Measurements from ENCODE around the gene KISS1R.

The KISS1R gene

DNA sequence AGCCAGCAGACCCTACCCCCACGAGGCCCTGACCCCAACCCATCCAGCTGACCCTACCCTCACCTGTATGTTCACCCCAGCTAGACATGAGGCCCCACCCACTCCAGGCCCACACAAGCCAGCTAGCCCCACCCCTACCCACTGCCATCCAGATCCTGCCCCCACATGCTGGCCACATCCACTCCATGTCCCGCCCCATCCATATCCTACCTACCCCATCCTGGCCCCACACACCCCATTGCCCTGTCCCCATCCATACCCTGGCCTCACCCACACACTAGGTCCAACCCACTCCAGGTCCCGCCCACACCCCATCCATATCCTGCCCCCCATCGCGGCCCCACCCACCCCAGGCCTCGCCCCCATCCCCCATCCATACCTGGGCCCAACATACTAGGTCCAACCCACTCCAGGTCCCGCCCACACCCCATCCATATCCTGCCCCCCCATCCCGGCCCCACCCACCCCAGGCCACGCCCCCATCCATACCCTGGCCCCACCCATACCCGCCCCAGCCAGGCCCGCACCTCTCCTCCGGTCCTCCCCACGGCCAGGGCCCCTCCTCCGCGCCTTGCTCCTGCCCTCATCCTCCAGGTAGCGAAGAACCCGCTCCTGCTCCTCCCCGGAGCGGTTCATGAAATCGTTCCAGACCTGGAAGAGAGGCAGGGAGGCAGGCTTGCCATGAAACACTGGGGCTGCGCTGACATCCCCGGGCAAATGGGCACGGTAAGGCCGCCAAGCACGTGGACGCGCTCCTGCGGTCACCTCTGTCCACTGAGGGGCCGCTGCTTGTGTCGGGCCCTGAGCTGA lies 16.6 kb upstream of the KISS1R start:
- DNase-seq = no peak

GRCh38 chr19:901216-902092 lies 15.7 kb upstream of the KISS1R start:
- no peak for DNase-seq

- DNase-seq = no peak
Observed at GRCh38 chr19:902093-902370, 15.1 kb upstream of the KISS1R start.

DNA sequence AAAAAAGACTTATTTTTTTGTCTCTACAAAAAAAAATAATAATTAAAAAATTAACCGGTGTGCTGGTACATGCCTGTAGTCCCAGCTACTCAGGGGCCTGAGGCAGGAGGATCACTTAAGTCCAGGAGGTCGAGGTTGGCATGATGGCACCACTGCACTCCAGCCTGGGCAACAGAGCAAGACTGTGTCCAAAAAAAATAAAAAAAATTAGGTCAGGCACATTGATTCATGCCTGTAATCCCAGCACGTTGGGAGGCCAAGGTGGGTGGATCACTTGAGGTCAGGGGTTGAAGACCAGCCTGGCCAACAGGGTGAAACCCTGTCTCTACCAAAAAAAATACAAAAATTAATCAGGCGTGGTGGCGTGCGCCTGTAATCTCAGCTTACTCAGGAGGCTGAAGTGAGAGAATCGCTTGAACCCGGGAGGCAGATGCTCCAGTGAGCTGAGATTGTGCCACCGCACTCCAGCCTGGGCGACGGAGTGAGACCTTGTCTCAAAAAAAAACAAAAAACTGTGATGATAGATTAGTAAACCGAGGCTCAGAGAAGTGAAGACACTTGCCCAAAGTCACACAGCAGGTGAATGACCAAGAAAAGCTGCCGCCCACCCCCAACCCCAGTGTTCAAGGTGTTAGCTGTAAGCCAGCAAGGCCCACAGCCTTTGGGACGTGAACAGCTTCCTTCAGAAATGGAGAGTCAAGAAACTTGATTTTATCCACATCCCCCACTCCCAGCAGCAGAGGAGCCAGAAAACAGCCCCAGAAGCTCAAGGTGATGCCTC lies 14.5 kb upstream of the KISS1R start:
- no peak for DNase-seq

DNA sequence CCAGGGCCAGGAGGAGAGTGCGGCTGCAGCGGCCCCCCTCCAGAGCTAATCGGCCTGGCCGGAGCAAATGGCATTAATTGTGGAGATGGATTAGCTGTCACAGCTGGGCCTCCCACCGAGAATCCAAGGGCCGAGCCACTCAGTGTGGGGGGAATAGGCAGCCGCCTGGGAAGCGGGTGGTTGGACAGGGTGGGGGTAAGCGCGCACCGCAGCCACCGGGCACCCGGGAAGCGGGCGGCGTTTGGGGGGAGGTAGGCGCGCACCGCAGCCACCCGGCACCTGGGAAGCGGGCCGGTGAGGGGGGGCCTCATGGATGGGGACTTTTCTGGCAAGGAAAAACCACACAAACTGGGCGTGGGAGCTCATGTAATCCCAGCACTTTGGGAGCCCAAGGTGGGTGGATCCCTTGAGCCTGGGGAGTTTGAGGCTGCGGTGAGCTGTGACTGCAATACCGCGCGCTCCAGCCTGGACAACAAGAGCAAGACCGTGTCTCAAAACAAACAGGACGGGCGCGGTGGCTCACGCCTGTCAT lies 13.8 kb upstream of the KISS1R start:
- no peak for DNase-seq

- no peak for DNase-seq
Observed at GRCh38 chr19:904545-904944, 12.6 kb upstream of the KISS1R start.

GRCh38 chr19:906480-906879 lies 10.7 kb upstream of the KISS1R start:
- no peak for DNase-seq

GRCh38 chr19:907183-907853 lies 9.8 kb upstream of the KISS1R start:
- peak; percentile 68 for DNase-seq

DNA sequence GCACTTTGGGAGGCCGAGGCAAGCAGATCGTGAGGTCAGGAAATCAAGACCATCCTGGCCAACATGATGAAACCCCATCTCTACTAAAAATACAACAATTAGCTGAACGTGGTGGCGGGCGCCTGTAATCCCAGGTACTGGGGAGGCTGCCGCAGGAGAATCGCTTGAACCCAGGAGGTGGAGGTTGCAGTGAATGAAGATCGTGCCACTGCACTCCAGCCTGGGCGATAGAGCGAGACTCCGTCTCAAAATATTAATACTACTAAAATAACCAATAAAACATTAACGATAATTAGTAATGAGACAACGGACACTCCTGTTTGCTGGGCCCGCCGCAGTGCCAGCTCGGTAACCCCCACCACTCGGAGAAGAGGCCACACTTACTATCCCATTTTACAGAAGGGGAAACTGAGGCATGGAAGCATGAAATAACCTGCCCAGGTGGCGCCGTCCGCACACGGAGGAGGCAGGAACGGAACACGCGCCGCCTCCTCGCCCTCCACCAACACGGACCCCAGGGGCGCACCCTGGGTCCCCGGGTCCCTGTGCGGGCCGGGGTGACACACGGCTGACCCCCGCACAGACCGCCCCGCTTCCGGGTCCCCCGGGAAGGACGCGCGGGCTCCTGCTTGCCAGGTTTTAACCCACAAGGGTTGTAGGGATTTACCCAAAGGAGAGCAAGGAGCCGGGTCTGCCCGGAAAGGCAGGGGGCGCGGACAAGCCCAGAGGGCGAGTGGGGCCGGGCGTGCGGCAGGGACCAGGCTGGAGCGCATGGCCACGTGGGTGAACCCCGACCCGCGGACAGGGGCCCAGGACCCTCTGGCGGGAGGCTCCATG lies 5.7 kb upstream of the KISS1R start:
- no peak for DNase-seq

DNA sequence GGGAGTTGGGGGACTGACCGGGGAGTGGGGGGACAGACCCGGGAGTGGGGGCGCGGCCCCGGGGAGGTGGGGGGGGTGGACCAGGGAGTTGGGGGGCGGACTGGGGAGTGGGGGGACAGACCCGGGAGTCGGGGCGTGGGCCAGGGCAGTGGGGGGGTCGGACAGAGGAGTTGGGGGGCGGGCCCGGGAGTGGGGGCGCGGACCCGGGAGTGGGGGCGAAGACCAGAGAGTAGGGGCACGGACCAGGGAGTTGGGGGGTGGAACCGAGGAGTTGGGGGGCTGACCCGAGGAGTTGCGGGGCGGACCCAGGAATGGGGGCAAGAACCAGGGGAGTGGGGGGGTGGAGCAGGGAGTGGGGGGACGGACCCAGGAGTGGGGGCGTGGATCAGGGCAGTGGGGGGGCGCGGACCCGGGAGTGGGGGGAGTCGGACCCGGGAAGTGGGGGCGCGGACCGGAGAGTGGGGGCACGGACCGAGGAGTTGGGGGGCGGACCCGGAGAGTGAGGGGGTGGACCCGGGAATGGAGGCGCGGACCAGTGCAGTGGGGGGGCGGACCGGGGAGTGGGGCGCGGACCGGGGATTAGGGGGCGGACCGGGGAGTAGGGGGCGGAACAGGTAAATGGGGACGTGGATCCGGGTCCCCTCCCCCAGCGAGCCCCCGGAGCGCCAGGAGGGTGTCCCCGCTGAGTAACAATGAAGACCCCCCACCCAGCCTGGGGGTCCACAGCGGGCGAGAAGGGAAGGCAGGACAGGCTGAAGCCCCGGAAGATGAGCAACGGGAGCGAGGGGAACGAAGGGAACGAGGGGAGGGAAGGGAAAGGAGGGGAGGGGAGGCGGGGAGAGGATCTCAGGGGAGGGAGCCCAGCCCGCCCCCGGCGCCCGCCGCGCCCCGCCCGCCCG lies 4.7 kb upstream of the KISS1R start:
- peak; percentile 64 for DNase-seq

- peak; percentile 90 for DNase-seq
Observed at GRCh38 chr19:913080-913748, 3.9 kb upstream of the KISS1R start, which contains the start of gene R3HDM4. TSS of gene R3HDM4 (minus strand) at chr19:913219. CDS start at chr19:913157, 62 bp downstream.

DNA sequence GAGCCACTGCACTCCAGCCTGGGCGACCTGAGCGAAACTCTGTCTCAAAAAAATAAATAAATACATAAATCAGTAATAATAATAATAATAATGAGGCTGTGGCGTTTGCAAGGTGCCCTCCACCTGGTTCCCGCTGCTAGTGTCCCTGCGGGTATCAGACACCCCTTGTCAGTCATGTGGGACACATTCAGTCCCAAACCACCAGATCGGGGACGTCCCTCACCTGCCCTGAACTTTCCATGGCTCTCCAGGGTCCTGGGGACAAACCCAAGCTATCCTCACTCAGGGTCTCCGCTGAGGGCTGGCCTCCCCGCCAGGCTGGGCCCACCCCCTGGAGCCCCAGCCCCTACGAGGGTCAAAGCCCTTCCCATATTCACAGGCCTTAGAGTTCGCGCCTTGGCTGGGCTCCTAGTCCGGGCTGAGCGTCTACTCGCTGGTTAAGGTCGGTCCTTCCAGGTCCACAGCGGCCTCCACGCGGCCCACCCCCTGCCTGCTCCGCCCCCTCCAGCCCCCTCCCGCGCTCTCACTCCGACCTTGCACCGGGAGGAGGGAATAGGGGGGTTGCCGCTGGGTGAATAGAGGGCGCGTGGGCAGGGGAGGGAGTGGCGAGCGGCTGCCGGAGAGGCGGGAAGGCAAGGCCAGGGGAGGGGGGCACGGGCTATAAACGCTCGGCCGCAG lies 349 bp upstream of the KISS1R start:
- DNase-seq = peak; percentile 52

DNA sequence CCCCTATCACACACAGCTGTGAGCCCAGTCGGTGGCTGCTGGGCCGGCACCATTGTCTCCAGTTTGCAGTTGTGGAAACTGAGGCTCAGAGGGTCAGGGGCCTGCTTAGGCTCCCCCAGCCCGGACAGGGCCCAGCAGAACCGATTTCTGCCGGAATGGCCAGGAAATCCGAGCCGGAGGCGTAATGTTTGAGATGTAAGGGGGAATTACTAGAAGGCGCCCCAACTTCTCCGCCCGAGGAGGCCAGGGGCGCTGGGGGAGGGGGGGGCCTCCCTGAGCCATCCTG lies 962 bp downstream of the KISS1R start:
- no peak for DNase-seq

DNA sequence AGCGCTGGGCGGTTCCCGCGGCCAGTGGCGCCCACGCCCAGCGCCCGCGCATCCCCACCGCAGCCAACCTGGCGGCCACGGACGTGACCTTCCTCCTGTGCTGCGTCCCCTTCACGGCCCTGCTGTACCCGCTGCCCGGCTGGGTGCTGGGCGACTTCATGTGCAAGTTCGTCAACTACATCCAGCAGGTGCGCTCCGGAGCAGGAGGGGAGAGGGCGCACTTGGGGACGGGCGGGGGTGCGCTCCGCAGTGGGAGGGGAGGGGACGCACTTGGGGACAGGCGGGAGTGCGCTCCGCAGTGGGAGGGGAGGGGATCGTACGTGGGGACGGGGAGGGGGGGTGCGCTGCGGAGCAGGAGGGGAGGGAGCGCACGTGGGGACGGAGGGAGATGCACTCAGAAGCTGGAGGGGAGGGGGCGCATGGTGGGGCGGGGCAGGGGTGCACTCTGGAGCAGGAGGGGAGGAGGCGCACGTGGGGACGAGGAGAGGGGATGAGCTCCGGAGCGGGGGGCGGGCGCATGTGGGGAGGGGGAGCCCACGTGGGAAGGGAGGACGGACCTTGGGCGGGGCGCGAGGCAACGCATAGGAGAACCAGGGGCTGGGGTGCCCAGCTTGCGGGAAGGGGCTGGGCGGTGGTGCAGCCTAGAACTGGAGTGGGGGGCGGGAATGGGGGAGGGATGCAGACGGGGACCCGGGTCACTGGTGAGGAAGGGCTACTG lies 1.5 kb downstream of the KISS1R start:
- DNase-seq = no peak

- DNase-seq = no peak
Observed at GRCh38 chr19:919199-920050, 2.3 kb downstream of the KISS1R start.

- DNase-seq = no peak
Observed at GRCh38 chr19:920051-920864, 3.1 kb downstream of the KISS1R start.

DNA sequence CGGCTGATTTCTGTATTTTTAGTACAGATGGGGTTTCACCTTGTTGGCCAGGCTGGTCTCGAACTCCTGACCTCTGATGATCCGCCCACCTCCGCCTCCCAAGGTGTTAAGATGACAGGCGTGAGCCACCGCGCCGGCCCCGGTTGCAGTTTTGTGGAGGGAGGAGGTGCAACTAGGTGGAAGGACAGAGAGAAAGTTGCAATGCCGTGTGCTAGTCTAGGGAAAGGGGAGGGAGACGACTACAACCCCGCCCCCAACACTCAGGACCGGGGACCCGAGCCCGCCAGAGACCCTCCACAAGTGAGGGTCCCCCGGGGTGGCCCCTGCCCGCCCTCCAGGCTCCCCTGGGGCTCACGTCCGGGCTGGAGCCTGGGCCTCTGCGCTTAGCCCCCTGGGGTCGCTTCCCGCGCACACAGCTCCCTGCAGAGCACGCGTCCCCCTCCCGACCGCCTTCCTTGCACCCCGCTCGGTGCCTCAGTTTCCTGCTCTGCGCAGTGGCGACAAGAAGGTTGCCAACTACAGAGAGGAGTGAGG lies 7.5 kb downstream of the KISS1R start:
- no peak for DNase-seq

All from femur (tissue), 1 donor.